Measurements from ENCODE around the gene S100A4.

GRCh38 chr1:153535242-153536011, 10.2 kb downstream of the S100A4 start, which contains the start of gene S100A6:
- TF ChIP-seq CTCF (IDR thresholded peaks at IDR 0.05) (peak in 1 of 6 experiments; percentile 11), POLR2A (IDR thresholded peaks at IDR 0.05) (peak in 1 of 4 donors; percentile 66)

Data from esophagus squamous epithelium (tissue), 4 donors.